Measurements from ENCODE around the gene ERP44.

DNA sequence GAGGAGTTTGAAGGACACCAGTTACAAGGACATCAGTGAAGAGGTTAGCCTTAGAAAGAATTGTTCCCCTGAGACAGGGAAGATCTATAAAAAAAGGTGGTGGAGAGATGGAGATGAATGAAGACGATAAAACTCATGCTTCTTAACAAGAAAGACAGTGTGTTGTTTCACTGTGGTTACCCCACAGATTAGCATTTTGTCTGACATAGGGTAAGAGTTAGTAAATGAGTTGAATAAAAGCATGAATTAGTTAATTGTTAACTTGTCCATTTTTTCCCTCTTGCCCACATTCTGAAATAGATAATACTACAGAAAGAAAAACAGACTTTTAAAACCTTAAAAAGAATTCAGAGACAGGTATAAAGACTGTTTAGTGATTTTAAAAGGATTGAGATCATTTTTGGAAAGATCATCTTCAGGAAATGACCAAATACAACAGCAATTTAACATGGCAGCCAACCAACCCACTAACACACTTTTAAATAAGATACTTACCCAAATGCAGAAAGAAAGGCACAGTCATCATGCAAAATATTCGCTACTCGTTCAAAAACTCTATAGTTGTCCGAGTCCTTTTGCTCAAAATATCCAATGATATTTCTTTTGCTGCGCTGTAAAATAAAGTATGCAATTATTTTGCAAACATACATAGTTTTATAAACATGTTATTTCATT is 78.5 kb downstream of the ERP44 start:
- TF ChIP-seq, protein P1, sequence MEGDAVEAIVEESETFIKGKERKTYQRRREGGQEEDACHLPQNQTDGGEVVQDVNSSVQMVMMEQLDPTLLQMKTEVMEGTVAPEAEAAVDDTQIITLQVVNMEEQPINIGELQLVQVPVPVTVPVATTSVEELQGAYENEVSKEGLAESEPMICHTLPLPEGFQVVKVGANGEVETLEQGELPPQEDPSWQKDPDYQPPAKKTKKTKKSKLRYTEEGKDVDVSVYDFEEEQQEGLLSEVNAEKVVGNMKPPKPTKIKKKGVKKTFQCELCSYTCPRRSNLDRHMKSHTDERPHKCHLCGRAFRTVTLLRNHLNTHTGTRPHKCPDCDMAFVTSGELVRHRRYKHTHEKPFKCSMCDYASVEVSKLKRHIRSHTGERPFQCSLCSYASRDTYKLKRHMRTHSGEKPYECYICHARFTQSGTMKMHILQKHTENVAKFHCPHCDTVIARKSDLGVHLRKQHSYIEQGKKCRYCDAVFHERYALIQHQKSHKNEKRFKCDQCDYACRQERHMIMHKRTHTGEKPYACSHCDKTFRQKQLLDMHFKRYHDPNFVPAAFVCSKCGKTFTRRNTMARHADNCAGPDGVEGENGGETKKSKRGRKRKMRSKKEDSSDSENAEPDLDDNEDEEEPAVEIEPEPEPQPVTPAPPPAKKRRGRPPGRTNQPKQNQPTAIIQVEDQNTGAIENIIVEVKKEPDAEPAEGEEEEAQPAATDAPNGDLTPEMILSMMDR (IDR thresholded peaks at IDR 0.05; ENCODE audit: low read length): no peak
- TF ChIP-seq EZH2 (optimal IDR thresholded peaks at IDR 0.05; ENCODE audit: low read depth, low read length): no peak
- no peak for TF ChIP-seq EZH2phosphoT487 (IDR thresholded peaks at IDR 0.05; ENCODE audit: low read length)
